Activated naive CD4-positive, alpha-beta T cell treated with anti-CD3 and anti-CD28 coated beads, Interleukin-2, amount 50 U/mL, for 24 hours (primary cell): ENCODE results near the gene NTN4.

Experiments
- H3K27ac Mint-ChIP-seq: one replicate; pipeline ENCODE4 v1.8.0; 2021; ENCODE audit warnings: mild to moderate bottlenecking, mixed read lengths
- H3K27me3 Mint-ChIP-seq: one replicate; pipeline ENCODE4 v1.8.0; 2021; ENCODE audit warnings: mixed read lengths
- H3K36me3 Mint-ChIP-seq: one replicate; pipeline ENCODE4 v1.8.0; 2021; ENCODE audit warnings: mixed read lengths
- H3K4me1 Mint-ChIP-seq: one replicate; pipeline ENCODE4 v1.8.0; 2021; ENCODE audit warnings: mixed read lengths
- H3K4me3 Mint-ChIP-seq: one replicate; pipeline ENCODE4 v1.8.0; 2021; ENCODE audit warnings: mild to moderate bottlenecking, mixed read lengths
- H3K9me3 Mint-ChIP-seq: one replicate; pipeline ENCODE4 v1.8.0; 2021; ENCODE audit warnings: mixed read lengths

The NTN4 gene

DNA sequence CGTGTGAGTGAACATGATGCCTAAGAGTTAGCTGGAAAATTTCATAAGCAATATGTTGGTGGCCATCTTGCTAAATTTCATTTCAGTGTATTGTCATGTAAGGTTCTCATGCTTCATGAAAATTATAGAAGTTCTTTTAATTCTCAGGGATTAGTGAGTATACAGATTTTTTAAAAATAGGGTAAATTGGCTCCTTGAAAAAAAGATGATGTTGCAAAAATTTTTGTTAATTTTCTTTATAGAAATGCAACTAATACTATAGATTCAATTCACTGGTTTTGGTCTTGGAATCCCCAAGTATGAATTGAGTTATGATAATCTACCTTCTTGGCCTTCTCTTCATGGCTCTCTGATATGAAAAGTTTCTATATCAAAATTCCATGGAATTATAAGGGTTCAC is 75.4 kb downstream of the NTN4 start:
- no peaks in the 10 kb centered on the region for H3K4me1 Mint-ChIP-seq
- H3K27me3 Mint-ChIP-seq, result peaks cover 2% of the 10 kb centered on the region
- no peak overlapping the region for H3K4me3 Mint-ChIP-seq
- H3K27ac Mint-ChIP-seq, result no peak overlapping the region
- no peaks in the 10 kb centered on the region for H3K36me3 Mint-ChIP-seq
- no peaks in the 10 kb centered on the region for H3K9me3 Mint-ChIP-seq

DNA sequence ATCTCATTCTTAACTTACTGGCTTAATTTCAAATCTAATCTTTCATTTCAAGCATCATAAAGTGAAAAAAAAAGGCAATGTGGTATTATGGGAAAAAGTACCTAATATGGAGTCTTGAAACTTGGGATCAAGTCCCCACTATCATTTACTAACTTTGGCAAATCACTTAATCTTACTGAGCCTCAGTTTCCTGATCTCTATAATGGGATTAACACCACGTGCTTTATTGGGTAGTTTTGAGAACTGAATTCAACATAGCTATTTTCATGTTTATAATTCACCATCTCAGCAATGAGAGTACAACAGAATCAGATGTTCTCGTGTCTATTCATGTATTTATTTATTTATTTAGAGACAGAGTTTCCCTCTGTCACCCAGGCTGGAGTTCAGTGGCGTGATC is 78.3 kb downstream of the NTN4 start:
- no peak overlapping the region for H3K4me3 Mint-ChIP-seq
- no peaks in the 10 kb centered on the region for H3K9me3 Mint-ChIP-seq
- H3K27me3 Mint-ChIP-seq, result peaks cover 2% of the 10 kb centered on the region
- H3K27ac Mint-ChIP-seq, result no peak overlapping the region
- no peaks in the 10 kb centered on the region for H3K36me3 Mint-ChIP-seq
- no peaks in the 10 kb centered on the region for H3K4me1 Mint-ChIP-seq

- H3K4me1 Mint-ChIP-seq, result no peaks in the 10 kb centered on the region
- no peaks in the 10 kb centered on the region for H3K9me3 Mint-ChIP-seq
- H3K4me3 Mint-ChIP-seq, result no peak overlapping the region
- no peaks in the 10 kb centered on the region for H3K27me3 Mint-ChIP-seq
- no peaks in the 10 kb centered on the region for H3K36me3 Mint-ChIP-seq
- no peak overlapping the region for H3K27ac Mint-ChIP-seq
Measured at GRCh38 chr12:95710386-95710785, 80.2 kb downstream of the NTN4 start.

- no peak overlapping the region for H3K4me3 Mint-ChIP-seq
Measured at GRCh38 chr12:95709152-95709551, 81.4 kb downstream of the NTN4 start.

DNA sequence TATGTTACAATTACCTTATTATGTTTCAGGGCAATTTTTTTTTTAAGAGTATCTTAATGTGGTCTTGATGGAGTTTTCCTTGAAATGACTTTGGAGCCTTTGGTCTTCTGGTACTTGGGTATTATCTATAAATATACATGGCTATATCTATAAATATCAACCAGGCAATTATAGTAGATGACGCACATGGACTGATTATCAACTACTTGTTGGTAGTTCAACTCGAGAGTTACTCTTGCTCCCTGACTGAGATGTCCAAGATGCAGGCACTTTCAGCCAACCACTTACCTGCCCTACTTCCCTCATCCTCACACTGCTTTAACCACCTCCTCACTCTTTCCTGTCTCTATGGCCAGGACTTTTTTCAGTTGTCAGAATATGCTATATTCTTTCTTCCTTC is 85.4 kb downstream of the NTN4 start:
- no peak overlapping the region for H3K4me3 Mint-ChIP-seq
- H3K27ac Mint-ChIP-seq, result no peak overlapping the region
- H3K36me3 Mint-ChIP-seq, result no peaks in the 10 kb centered on the region
- no peaks in the 10 kb centered on the region for H3K4me1 Mint-ChIP-seq
- H3K27me3 Mint-ChIP-seq, result peaks cover 3% of the 10 kb centered on the region
- H3K9me3 Mint-ChIP-seq, result no peaks in the 10 kb centered on the region

More at GRCh38 chr12:95709152-95709551, 81.4 kb downstream of the NTN4 start:
- Mint-ChIP-seq H3K9me3 (no peaks in the 10 kb centered on the region), H3K27me3 (peaks cover 2% of the 10 kb centered on the region), H3K27ac (no peak overlapping the region), H3K4me1 (no peaks in the 10 kb centered on the region), H3K36me3 (no peaks in the 10 kb centered on the region)

- Mint-ChIP-seq H3K27me3 (peaks cover 3% of the 10 kb centered on the region), H3K36me3 (no peaks in the 10 kb centered on the region), H3K4me3 (no peak overlapping the region), H3K27ac (no peak overlapping the region), H3K4me1 (no peaks in the 10 kb centered on the region), H3K9me3 (no peaks in the 10 kb centered on the region)
Measured at GRCh38 chr12:95703986-95704385, 86.6 kb downstream of the NTN4 start.

- peaks cover 3% of the 10 kb centered on the region for H3K27me3 Mint-ChIP-seq
- no peaks in the 10 kb centered on the region for H3K36me3 Mint-ChIP-seq
- H3K4me1 Mint-ChIP-seq, result no peaks in the 10 kb centered on the region
- no peak overlapping the region for H3K27ac Mint-ChIP-seq
- H3K9me3 Mint-ChIP-seq, result no peaks in the 10 kb centered on the region
- H3K4me3 Mint-ChIP-seq, result no peak overlapping the region
Measured at GRCh38 chr12:95701722-95702418, 88.7 kb downstream of the NTN4 start.

- Mint-ChIP-seq H3K36me3 (no peaks in the 10 kb centered on the region), H3K4me1 (no peaks in the 10 kb centered on the region), H3K9me3 (no peaks in the 10 kb centered on the region), H3K27ac (no peak overlapping the region), H3K27me3 (peaks cover 3% of the 10 kb centered on the region), H3K4me3 (no peak overlapping the region)
Measured at GRCh38 chr12:95701275-95701674, 89.3 kb downstream of the NTN4 start.

GRCh38 chr12:95700316-95700785 is 90.2 kb downstream of the NTN4 start:
- Mint-ChIP-seq H3K4me3 (no peak overlapping the region), H3K27me3 (peaks cover 3% of the 10 kb centered on the region), H3K27ac (no peak overlapping the region), H3K9me3 (no peaks in the 10 kb centered on the region), H3K4me1 (no peaks in the 10 kb centered on the region), H3K36me3 (no peaks in the 10 kb centered on the region)

DNA sequence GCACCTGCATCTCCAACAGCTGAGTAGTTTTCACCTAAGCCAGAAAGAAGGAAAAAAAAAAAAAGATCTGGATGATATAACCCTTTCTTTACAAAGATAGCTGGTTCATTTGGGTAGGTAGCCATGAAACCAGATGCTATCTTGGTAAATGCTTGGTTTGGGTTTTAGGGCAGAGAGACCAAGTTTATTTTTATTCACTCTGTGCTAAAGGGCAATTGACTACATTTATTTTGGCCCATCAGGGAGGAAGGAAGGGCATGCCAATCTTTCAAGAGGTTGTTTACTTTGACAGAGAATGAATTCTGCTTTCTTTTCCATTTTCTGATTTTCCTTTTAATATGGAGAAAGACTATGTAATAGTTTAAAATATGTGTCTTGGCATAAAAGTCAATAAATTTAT is 91.0 kb downstream of the NTN4 start:
- Mint-ChIP-seq H3K27me3 (peaks cover 2% of the 10 kb centered on the region), H3K9me3 (no peaks in the 10 kb centered on the region), H3K36me3 (no peaks in the 10 kb centered on the region)

DNA sequence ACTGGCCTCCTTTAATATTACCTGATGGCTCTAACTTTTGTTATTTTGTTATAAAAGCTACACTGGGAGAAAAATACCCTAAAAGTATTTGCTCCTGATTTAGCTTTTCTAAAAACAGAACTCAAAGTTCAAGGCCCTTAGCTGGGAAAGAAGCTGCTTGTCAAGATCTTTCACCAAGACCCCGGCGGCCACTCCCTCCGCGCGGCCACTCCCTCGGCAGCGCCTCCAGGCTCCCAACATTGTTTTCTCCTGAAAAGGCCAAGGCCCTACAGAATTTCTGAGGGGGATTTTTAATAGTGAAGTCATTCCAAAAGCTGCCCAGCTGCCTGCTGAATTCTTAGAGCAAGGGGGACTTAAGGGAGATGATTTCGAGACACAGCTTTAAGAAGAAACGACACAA is 96.4 kb downstream of the NTN4 start:
- no peaks in the 10 kb centered on the region for H3K4me1 Mint-ChIP-seq
- no peaks in the 10 kb centered on the region for H3K36me3 Mint-ChIP-seq
- H3K27ac Mint-ChIP-seq, result no peak overlapping the region
- H3K27me3 Mint-ChIP-seq, result no peaks in the 10 kb centered on the region
- H3K4me3 Mint-ChIP-seq, result no peak overlapping the region
- no peaks in the 10 kb centered on the region for H3K9me3 Mint-ChIP-seq

More for the DNA sequence above, 91.0 kb downstream of the NTN4 start:
- no peaks in the 10 kb centered on the region for H3K4me1 Mint-ChIP-seq
- no peak overlapping the region for H3K27ac Mint-ChIP-seq
- H3K4me3 Mint-ChIP-seq, result no peak overlapping the region

DNA sequence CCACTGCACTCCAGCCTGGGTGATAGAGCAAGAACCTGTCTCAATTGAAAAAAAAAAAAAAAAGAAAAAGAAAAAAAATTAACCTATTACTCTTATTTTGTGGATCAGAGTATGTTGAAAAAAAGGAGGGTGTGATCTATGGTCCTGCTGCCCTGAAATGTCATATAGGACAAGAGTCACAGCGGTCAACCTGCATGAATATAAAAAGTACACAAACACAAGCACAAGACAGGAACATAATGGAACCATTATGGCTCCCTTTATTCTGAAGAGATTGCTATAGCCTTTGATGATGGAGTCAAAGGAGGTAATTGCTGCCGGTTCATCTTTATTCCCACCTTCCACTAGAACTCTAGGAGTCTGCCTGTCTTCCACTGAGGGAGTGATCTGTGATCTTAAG is 96.9 kb downstream of the NTN4 start:
- Mint-ChIP-seq H3K27ac (no peak overlapping the region), H3K4me1 (no peaks in the 10 kb centered on the region), H3K9me3 (no peaks in the 10 kb centered on the region), H3K27me3 (no peaks in the 10 kb centered on the region), H3K4me3 (no peak overlapping the region), H3K36me3 (no peaks in the 10 kb centered on the region)

DNA sequence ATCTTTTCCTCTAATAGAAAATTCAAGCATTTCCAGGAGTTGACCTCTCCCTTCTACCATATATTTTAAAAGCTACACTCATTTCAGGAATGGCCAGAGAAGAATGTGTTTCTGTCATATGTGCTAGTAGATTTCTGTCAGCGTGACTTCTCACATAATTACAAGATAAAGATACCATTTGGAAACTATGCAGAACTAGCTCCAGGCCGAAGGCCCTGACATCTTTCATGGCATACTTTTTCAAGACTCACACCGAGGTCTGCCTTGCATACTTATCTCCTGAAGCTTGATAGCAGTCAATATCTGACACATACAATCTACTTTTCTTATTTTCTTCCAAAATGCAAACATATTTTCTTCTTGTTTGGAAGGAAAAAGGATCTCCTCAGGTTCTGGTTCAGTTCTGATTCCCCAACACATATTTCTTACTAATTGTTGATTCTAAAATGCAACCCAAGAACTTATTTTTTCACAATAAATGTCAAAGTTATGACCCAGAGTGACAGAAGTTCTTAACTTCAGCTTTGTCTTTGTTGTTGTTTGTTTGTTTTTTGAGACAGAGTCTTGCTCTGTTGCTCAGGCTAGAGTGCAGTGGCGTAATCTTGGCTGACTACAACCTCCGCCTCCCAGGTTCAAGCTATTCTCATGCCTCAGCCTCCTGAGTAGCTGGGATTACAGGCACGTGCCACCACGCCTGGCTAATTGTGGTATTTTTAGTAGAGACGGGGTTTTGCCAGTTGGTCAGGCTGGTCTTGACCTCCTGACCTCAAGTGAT is 99.5 kb downstream of the NTN4 start:
- Mint-ChIP-seq H3K27ac (no peak overlapping the region), H3K4me1 (no peaks in the 10 kb centered on the region), H3K4me3 (no peak overlapping the region), H3K27me3 (no peaks in the 10 kb centered on the region), H3K36me3 (no peaks in the 10 kb centered on the region), H3K9me3 (no peaks in the 10 kb centered on the region)

DNA sequence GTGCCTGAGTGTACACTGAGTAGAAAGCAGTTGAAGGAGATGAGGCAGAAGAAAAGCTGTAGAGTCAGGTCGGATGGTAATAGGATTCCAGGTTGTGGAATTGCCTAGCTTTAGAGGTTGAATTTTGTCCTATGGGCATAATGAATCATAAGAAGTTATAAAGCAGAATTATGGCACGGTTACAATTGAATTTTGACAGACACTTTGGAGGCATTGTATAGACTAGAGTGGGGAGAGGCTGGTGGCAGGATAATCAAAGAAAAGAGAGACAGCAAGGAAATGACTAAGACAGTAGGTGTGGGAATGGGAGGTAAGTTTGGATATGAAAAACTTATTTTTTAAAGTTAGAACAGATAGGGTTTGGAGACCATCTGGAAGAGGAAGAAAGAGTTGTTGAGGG is 102.6 kb downstream of the NTN4 start:
- Mint-ChIP-seq H3K4me3 (no peak overlapping the region), H3K36me3 (no peaks in the 10 kb centered on the region), H3K9me3 (no peaks in the 10 kb centered on the region), H3K27ac (no peak overlapping the region), H3K4me1 (no peaks in the 10 kb centered on the region), H3K27me3 (peaks cover 2% of the 10 kb centered on the region)

DNA sequence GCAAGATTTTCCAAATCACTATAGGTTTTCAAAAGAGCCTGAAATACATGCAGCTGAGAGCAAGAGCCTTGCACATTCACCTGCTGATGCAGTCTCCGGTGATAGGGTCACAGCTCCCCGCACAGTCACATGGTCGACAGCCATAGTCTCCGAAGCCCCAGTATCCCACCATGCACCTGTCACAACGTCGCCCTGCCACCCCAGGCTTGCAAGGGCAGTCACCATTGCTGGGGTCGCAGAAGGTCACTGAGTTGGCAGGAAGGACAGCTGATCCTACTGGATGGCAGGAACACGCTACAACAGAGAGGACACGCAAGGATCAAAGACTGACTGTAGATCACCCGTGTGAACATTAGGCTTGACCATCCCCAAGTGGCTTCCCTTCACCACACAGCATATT is 107.1 kb downstream of the NTN4 start:
- H3K4me1 Mint-ChIP-seq, result no peaks in the 10 kb centered on the region
- H3K4me3 Mint-ChIP-seq, result no peak overlapping the region
- no peak overlapping the region for H3K27ac Mint-ChIP-seq
- H3K27me3 Mint-ChIP-seq, result peaks cover 2% of the 10 kb centered on the region
- no peaks in the 10 kb centered on the region for H3K36me3 Mint-ChIP-seq
- no peaks in the 10 kb centered on the region for H3K9me3 Mint-ChIP-seq

GRCh38 chr12:95681210-95681765 is 109.3 kb downstream of the NTN4 start:
- no peaks in the 10 kb centered on the region for H3K4me1 Mint-ChIP-seq
- peaks cover 2% of the 10 kb centered on the region for H3K27me3 Mint-ChIP-seq
- H3K27ac Mint-ChIP-seq, result no peak overlapping the region
- H3K4me3 Mint-ChIP-seq, result no peak overlapping the region
- peaks cover 5% of the 10 kb centered on the region for H3K9me3 Mint-ChIP-seq
- H3K36me3 Mint-ChIP-seq, result no peaks in the 10 kb centered on the region
